IPS-20b (cell line): ENCODE measurements around the gene CEP43.

Experiments used
- H3K27ac ChIP-seq: one replicate; pipeline ENCODE4 v1.5.1; 2013; ENCODE audit warnings: low read length
- H3K27me3 ChIP-seq: 2 replicates; pipeline ENCODE4 v1.6.1; 2013; ENCODE audit warnings: mild to moderate bottlenecking, low read length, inconsistent platforms; ENCODE audit not compliant: insufficient read depth
- H3K36me3 ChIP-seq: 2 replicates; pipeline ENCODE4 v1.6.1; 2013; ENCODE audit warnings: low read depth, mild to moderate bottlenecking, inconsistent platforms, low read length, moderate library complexity; ENCODE audit not compliant: insufficient read depth
- H3K4me1 ChIP-seq: 2 replicates; pipeline ENCODE4 v1.6.1; 2013; ENCODE audit warnings: mild to moderate bottlenecking, control low read depth, inconsistent platforms, low read length, moderate library complexity; ENCODE audit not compliant: insufficient read depth
- H3K4me3 ChIP-seq: 2 replicates; pipeline ENCODE4 v1.5.1; 2013; ENCODE audit warnings: mild to moderate bottlenecking, low read length, inconsistent platforms
- H3K9ac ChIP-seq: 2 replicates; pipeline ENCODE4 v1.6.1; 2013; ENCODE audit warnings: low read depth, mild to moderate bottlenecking, inconsistent platforms, low read length, moderate library complexity
- H3K9me3 ChIP-seq: 2 replicates; pipeline ENCODE4 v1.6.1; 2013; ENCODE audit warnings: mild to moderate bottlenecking, low read depth, low read length, inconsistent platforms; ENCODE audit not compliant: insufficient read depth

Gene CEP43

DNA sequence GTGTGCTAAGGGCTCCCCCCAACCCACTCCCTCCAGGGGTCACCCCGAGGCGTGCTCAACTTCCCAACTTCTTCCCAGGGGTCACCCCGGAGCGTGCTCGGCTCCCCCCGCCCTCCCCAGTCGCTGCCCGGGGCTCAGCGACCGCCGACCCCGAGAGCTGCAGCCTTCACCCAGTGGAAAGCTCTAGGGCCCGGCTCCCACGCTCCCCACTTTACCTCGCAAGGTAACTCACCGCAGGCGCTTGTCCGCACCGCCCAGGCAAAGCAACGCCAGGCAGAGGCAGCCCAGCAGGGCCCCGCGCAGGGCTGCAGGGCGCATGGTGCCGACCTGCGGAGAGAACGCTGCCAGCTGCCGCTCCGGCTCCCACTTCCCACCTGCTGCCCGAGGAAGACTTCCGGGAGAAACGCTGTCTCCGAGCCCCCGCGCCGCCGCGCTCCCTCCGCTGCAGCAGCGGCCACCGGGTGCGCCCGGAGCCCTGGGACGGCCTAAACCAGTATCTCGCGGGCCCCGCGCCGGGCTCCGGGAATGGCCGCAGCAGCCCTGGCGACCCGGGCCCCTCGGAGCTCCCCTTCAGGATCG is 43.2 kb upstream of the CEP43 start:
- Histone ChIP-seq H3K4me1 (peaks cover 7% of the 10 kb centered on the region; the same call in 1 of the 2 replicates), H3K27ac (no peak overlapping the region), H3K27me3 (peaks cover 23% of the 10 kb centered on the region), H3K36me3 (0 out of 2 replicates have a peak, but pooled peaks cover 3% of the 10 kb centered on the region), H3K9ac (peak overlapping the region; percentile 51; the same call in 1 of the 2 replicates), H3K4me3 (peak overlapping the region; percentile 80), H3K9me3 (no peaks in the 10 kb centered on the region)

DNA sequence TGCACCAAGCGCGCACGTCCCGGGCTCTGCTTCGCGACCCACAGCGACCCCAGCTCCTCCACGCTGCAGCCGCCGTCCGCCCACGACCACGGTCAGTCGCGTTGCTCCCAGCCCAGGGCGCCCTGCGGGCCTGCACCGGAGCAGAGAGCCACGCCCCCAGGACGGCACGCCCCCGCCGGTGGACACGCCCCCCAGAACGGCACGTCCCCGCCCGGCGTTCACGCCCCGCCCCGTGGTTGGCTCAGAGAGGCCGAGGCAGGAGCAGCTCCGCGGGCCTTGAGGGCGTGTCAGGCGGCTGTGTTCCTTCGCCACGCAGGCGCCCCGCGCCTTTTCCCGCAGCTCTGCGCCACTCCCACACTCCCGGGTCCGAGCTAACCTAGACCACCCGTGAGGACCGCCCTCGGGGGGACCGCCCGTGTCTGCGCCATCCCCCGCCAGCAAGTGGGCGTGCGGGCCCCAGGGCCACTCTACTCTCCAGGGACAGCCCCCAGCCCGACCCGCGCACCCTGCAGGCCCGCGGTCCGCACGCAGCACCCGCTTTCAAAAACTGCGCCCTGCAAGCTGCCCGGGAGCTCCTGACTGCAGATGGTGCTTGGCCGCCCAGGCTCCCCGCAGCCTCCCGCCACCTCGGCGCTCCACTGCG is 42.6 kb upstream of the CEP43 start, which contains the start of gene RNASET2:
Gene RNASET2, minus strand, starts transcription at position 107 of the 643 bp plus-strand sequence. CDS start 368 bp downstream, outside the sequence.
- H3K36me3 ChIP-seq = no peaks in the 10 kb centered on the region
- H3K9ac ChIP-seq = peak within 1 kb of the TSS; percentile 61; the same call in 1 of the 2 replicates
- no peaks in the 10 kb centered on the region for H3K9me3 ChIP-seq
- H3K4me1 ChIP-seq = peaks cover 7% of the 10 kb centered on the region; the same call in 1 of the 2 replicates
- peak within 1 kb of the TSS; percentile 80 for H3K4me3 ChIP-seq
- peaks cover 23% of the 10 kb centered on the region for H3K27me3 ChIP-seq
- H3K27ac ChIP-seq = no peak within 1 kb of the TSS

DNA sequence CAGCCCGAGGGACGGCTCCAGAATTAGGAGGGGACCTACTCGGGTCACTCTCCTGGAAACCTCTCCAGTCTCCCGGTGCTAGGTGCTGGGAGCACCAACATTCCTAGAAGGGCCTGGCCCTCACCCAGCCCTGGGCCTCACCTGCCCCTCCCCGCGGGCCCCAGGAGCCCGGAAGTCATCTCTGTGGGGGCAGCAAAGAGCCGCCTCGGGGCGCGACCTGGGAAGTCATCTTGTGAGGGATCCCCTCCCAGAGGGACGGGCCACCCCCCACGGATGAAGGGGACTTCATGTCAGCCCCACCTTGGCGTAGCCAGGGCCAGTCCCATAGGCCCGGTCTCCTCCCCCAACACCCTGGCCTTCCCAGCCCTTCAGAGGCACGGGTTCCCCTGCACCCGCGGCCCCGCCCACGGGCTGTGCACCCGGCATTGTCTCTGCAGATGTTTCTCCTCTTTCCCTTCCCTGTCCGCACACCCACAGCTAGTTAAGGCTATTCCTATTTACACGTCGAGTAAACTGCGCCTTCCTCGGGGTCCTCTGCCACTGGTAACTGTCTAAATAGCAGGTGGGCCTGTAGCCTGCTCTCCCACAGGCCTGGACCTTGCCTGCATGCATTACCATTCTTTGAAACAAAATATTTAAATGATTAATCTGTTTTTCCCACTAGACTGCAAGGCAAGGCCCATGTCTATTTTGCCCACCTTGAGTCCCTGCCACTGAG is 42.0 kb upstream of the CEP43 start:
- Histone ChIP-seq H3K36me3 (no peaks in the 10 kb centered on the region), H3K27ac (no peak overlapping the region), H3K4me3 (peak overlapping the region; percentile 80), H3K4me1 (peaks cover 7% of the 10 kb centered on the region; the same call in 1 of the 2 replicates), H3K27me3 (peaks cover 23% of the 10 kb centered on the region), H3K9ac (peak overlapping the region; percentile 61; the same call in 1 of the 2 replicates), H3K9me3 (no peaks in the 10 kb centered on the region)

DNA sequence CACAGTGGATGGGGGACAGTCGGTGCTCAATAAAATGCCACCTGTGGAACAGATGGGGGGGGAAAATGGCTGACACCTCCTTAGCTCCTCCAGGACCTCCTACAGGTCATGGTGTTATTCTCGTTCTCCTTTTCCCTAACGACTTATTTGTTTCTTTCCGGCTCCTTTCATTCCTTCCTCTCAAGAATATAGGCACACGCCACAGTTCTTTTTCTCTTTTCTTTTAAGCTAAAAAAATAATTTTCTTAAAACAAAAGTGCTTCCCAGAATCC is 41.5 kb upstream of the CEP43 start:
- H3K4me1 ChIP-seq = peaks cover 7% of the 10 kb centered on the region; the same call in 1 of the 2 replicates
- no peaks in the 10 kb centered on the region; the same call in 1 of the 2 replicates for H3K9me3 ChIP-seq
- H3K36me3 ChIP-seq = no peaks in the 10 kb centered on the region
- peaks cover 23% of the 10 kb centered on the region for H3K27me3 ChIP-seq
- no peak overlapping the region; the same call in 1 of the 2 replicates for H3K9ac ChIP-seq
- H3K4me3 ChIP-seq = peak overlapping the region; percentile 80; the same call in 1 of the 2 replicates
- no peak overlapping the region for H3K27ac ChIP-seq

DNA sequence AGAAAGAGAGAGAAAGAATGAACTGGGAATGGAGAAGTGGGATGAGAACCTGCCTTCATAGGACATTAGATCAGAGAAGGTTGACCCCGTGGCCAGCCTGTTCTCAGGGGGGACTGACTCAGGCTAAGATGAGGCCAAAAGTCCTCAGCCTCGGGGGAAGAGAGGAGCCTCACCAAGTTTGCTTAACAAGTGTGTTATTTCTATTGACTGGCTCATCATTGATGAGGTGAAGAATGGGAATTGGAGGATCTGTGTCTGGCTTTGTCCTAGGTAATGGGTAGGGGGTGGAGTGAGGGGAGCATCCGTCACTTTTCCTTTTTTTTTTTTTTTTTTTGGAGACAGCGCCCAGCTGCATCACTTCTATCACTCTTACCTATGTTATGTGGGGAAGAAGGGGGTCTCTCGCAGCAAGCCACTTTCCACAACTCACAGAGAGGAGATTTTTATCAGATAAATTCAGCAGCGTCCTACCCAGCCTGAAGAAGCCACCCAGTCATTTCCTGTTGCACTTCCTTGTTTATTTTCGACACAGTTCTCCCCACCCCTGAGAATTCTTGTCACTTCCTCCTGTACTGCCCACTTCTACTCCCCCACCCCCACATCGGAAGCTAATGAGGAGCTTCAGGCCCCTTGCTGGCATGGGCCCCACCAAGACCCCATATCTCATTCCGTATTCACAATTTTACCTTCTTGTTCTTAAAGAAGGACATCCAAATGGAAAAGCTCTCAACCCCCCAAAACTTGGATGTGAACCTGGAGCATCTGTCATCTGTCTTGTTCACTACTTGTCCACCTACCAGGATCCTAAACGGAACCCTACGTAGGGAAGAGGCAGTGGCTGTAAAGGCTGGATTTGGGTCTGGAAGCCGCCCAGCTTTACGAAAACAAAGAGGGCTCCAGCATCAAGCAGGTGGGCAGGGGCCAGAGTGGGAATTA is 40.0 kb upstream of the CEP43 start:
- no peaks in the 10 kb centered on the region for H3K36me3 ChIP-seq
- H3K27me3 ChIP-seq = peaks cover 23% of the 10 kb centered on the region
- H3K9ac ChIP-seq = no peak overlapping the region
- no peak overlapping the region for H3K4me3 ChIP-seq
- H3K4me1 ChIP-seq = peaks cover 7% of the 10 kb centered on the region; the same call in 1 of the 2 replicates
- no peak overlapping the region for H3K27ac ChIP-seq
- peaks cover 7% of the 10 kb centered on the region; the same call in 1 of the 2 replicates for H3K9me3 ChIP-seq

DNA sequence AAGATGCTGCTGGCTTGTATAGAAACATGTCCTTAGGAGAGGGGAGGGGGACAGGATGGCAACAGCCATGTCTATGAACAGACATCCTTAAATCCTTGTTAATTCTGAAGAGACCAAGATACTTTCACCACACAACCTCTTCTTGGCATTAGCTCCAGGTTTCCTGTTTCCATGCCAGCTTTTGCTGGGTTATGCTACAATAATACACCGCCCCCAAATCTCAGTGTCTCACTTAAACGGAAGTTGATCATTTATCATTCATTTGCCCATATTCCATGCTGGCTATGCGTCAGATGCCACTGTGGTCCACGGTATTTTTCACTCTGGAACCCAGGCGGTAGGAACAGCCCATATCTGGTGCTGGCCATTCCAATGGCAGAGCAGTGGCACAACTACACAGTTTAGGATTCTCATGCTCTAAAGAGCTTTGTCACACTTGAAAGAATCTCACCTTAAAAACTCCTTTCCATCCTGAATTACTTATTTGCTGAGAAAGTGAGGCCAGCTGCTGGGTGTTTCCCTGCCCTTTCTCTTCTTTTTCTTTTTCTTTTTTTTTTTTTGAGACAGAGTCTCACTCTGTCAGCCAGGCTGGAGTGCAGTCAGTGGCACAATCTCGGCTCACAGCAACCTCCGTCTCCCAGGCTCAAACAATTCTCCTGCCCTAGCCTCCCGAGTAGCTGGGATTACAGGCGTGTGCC is 39.1 kb upstream of the CEP43 start:
- no peak overlapping the region for H3K27ac ChIP-seq
- peaks cover 15% of the 10 kb centered on the region; the same call in 1 of the 2 replicates for H3K9me3 ChIP-seq

DNA sequence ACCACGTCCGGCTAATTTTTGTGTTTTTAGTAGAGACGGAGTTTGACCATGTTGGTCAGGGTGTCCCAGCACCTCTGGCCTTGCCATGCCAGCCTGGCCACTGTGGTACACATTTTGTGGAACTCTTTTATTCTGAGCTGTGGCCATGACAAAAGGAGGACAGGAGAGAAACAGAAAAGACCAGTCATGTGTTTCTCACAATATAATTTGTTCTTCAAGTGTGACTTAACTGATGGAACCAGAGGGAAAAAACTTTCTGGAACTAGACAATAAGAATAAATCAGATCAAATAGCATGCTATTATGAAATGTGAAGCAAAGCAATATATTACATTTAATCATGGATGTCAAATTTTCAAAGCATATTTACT is 38.6 kb upstream of the CEP43 start:
- H3K4me1 ChIP-seq = peaks cover 5% of the 10 kb centered on the region; the same call in 1 of the 2 replicates
- no peak overlapping the region for H3K9ac ChIP-seq
- H3K27me3 ChIP-seq = peaks cover 16% of the 10 kb centered on the region
- H3K27ac ChIP-seq = no peak overlapping the region
- H3K9me3 ChIP-seq = peaks cover 19% of the 10 kb centered on the region; the same call in 1 of the 2 replicates
- H3K36me3 ChIP-seq = no peaks in the 10 kb centered on the region
- no peak overlapping the region for H3K4me3 ChIP-seq

More for the DNA sequence above, 39.1 kb upstream of the CEP43 start:
- Histone ChIP-seq H3K4me1 (peaks cover 7% of the 10 kb centered on the region; the same call in 1 of the 2 replicates), H3K4me3 (no peak overlapping the region), H3K9ac (no peak overlapping the region), H3K27me3 (peaks cover 22% of the 10 kb centered on the region), H3K36me3 (no peaks in the 10 kb centered on the region)

DNA sequence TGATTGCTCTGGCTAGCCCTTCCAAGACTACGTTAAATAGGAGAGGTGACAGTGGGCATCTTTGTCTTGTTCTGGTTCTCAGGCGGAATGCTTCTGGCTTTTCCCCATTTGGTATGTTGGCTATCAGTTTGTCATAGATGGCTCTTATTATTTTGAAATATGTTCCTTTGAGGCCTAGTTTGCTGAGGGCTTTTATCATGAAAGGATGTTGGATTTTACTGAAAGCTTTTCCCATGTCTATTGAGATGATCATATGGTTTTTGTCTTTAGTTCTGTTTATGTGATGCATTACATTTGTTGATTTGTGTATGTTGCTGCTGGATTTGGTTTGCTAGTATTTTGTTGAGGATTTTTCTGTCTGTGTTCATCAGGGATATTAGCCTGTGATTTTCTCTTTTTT is 32.9 kb upstream of the CEP43 start:
- no peaks in the 10 kb centered on the region for H3K36me3 ChIP-seq
- no peak overlapping the region for H3K4me3 ChIP-seq
- H3K27ac ChIP-seq = no peak overlapping the region
- no peaks in the 10 kb centered on the region for H3K27me3 ChIP-seq
- H3K4me1 ChIP-seq = no peaks in the 10 kb centered on the region
- no peak overlapping the region for H3K9ac ChIP-seq
- peaks cover 48% of the 10 kb centered on the region for H3K9me3 ChIP-seq

DNA sequence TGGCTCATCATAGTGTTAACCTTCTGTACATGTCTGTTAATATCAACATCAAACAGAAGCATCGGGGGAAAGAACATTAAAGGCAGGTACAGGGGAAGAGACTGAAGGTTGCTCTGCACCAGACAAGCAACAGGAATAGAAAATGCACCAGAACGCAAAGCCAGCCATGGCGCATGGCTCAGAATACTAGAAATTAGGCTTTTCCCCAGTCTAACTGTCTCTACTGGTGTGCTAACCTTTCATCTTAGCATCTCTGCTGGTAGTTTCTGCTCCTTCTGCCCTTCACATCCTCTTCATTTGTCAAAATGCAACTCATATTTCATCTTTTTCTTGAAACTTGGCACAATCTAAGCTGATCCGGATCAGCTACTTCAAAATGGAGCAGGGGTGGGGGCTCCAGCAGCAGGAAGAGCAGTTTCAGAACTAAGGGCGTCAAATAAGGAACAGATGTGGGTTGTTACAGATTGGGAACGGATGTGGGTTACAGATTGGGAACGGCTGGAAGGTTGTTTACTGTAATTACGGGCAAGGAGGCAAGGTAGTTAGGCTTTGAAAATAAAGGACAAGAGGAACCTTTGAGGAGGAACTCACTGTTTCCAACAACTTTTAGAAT is 29.7 kb upstream of the CEP43 start:
- Histone ChIP-seq H3K4me3 (no peak overlapping the region), H3K27me3 (no peaks in the 10 kb centered on the region), H3K36me3 (no peaks in the 10 kb centered on the region), H3K4me1 (peaks cover 6% of the 10 kb centered on the region; the same call in 1 of the 2 replicates), H3K9ac (no peak overlapping the region), H3K9me3 (peaks cover 39% of the 10 kb centered on the region), H3K27ac (no peak overlapping the region)

DNA sequence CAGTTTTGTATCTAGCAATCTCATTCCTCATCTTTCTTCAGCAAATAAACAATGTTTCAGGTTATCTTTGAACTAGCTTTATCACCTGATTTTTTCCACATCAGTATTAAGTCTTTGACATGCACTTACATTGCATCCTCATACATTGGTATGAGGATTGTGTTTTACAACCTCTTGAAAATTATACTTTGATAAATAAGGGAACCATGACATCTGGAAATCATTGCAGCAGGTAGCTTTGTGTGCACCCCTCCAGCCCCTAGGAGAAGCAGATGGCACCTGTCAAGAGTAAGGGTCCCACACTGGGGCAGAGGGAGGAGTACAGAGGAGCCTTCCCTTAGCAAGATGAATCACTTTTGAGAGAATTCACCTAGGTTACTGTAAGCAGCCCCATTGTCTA is 29.1 kb upstream of the CEP43 start:
- Histone ChIP-seq H3K4me1 (peaks cover 6% of the 10 kb centered on the region; the same call in 1 of the 2 replicates), H3K27ac (no peak overlapping the region), H3K9ac (no peak overlapping the region), H3K4me3 (no peak overlapping the region), H3K27me3 (no peaks in the 10 kb centered on the region), H3K9me3 (peaks cover 33% of the 10 kb centered on the region), H3K36me3 (no peaks in the 10 kb centered on the region)
